Aorta (tissue), 5 donors: ENCODE data around the gene TBX15. TPM values are rescaled to one million over a fixed set of nuclear protein-coding genes. Genes with fewer than 3 reads are reported as not detected.

Experiments used
- ATAC-seq: fragments of 200-7000 bp; cut with Tn5 transposase; one replicate; pipeline ENCODE4 v1.9.1; 2022; ENCODE audit warnings: moderate library complexity; ENCODE audit not compliant: low FRiP score
- DNase-seq, 2 donors: peaks; one replicate each; pipeline ENCODE4 v3.0.0-alpha.2; 2020
- H3K27ac ChIP-seq, 2 donors: one replicate each; pipeline ENCODE4 v1.5.1; 2013; ENCODE audit warnings: low read length in 2 of 2, mild to moderate bottlenecking in 2 of 2, moderate library complexity in 2 of 2, control low read depth in 1 of 2, inconsistent platforms in 1 of 2, low read depth in 1 of 2
- H3K27me3 ChIP-seq, 2 donors: one replicate each; pipeline ENCODE4 v1.6.1; 2013; ENCODE audit warnings: control low read depth in 1 of 2, low read length in 1 of 2, mild to moderate bottlenecking in 1 of 2, moderate library complexity in 1 of 2; ENCODE audit not compliant: insufficient read depth in 2 of 2, control insufficient read depth in 1 of 2
- H3K36me3 ChIP-seq, 2 donors: one replicate each; pipeline ENCODE4 v1.6.1; 2013; ENCODE audit warnings: control low read depth in 1 of 2, low read length in 1 of 2, mild to moderate bottlenecking in 1 of 2; ENCODE audit not compliant: insufficient read depth in 2 of 2, control insufficient read depth in 1 of 2
- H3K4me1 ChIP-seq, 2 donors: one replicate each; pipeline ENCODE4 v1.6.1; 2013; ENCODE audit warnings: low read length in 2 of 2, control low read depth in 1 of 2, mild to moderate bottlenecking in 1 of 2, moderate library complexity in 1 of 2; ENCODE audit not compliant: insufficient read depth in 2 of 2, control insufficient read depth in 1 of 2
- H3K4me3 ChIP-seq, 2 donors: one replicate each; pipeline ENCODE4 v1.5.1; 2013; ENCODE audit warnings: low read length in 2 of 2, control low read depth in 1 of 2, mild to moderate bottlenecking in 1 of 2
- H3K9me3 ChIP-seq: one replicate; pipeline ENCODE4 v1.6.1; 2013; ENCODE audit warnings: mild to moderate bottlenecking, low read length; ENCODE audit not compliant: control insufficient read depth
- WGBS, 2 donors: extraction: QIAGEN DNeasy Blood & Tissue Kit; methylation state at CpG; one replicate each; pipeline ENCODE4 v1.1.7; 2013; 5-methylcytosine and 5-hydroxymethylcytosine counted together
- intact Hi-C, 2 donors: fragments of 100-400 bp; cut with DNase I; formaldehyde crosslinking; loops; one replicate each; pipeline versions ENCODE4 v1.14.2 to v1.15.0; 2022
- polyA plus RNA-seq, 2 donors: library from polyadenylated mRNA; stranded (reverse); fragments of 200-250 nt; gene quantifications; one replicate each; pipeline ENCODE4 v1.2.3, GENCODE V29; 2013
- total RNA-seq, 2 donors: library from RNA; stranded (reverse); fragmentation: NEBNext Ultra II Directional; extraction: Animal tissue kit (Norgen Biotek cat#: 25700); gene quantifications; one replicate each; pipeline ENCODE4 v1.2.1, GENCODE V29; 2021
- donor health status: healthy with polysubstance abuse.
- donor health status: Bipolar disorder and iron deficiency.
- donor health status: DM: no; HTN: no; CAD: no.
- donor health status: DM: no; HTN: no; CAD: no.
- donor health status: DM: yes; HTN: yes; CAD: no.

Gene TBX15
- total and polyA plus RNA-seq, 4 donors: 1.6 to 3.1 (median 2.3) TPM

GRCh38 chr1:118987468-118988185 lies 516 bp downstream of the TBX15 start:
- Histone ChIP-seq H3K27me3 (peaks cover 0 to 6% of the 10 kb centered on the region in 2 donors), H3K27ac (no peak overlapping the region), H3K36me3 (no peaks in the 10 kb centered on the region), H3K9me3 (no peaks in the 10 kb centered on the region), H3K4me3 (peak overlapping the region; percentile 39 to 40), H3K4me1 (no peaks in the 10 kb centered on the region)
- intact Hi-C loops: no loop called here
- WGBS, 2 donors: 1 to 2% methylated on average over 62 to 65 of the region's 65 CpGs
- DNase-seq (no peak), ATAC-seq (peak; percentile 69)

GRCh38 chr1:118986555-118987467 lies 1.3 kb downstream of the TBX15 start:
- intact Hi-C loops: no loop called here
- H3K4me1 ChIP-seq: no peaks in the 10 kb centered on the region
- peak overlapping the region; percentile 39 to 40 for H3K4me3 ChIP-seq
- WGBS, 2 donors: 12 to 17% methylated on average over 42 of the region's 42 CpGs
- peaks cover 0 to 6% of the 10 kb centered on the region in 2 donors for H3K27me3 ChIP-seq
- H3K27ac ChIP-seq: no peak overlapping the region
- ATAC-seq (no peak), DNase-seq (no peak)
- H3K9me3 ChIP-seq: no peaks in the 10 kb centered on the region
- H3K36me3 ChIP-seq: no peaks in the 10 kb centered on the region

GRCh38 chr1:118985640-118986554 lies 2.2 kb downstream of the TBX15 start:
- 24 to 31% methylated on average over 34 of the region's 34 CpGs for WGBS, 2 donors
- Histone ChIP-seq H3K27me3 (peaks cover 0 to 6% of the 10 kb centered on the region in 2 donors), H3K4me1 (no peaks in the 10 kb centered on the region), H3K36me3 (no peaks in the 10 kb centered on the region), H3K9me3 (no peaks in the 10 kb centered on the region), H3K27ac (no peak overlapping the region), H3K4me3 (no peak overlapping the region)
- ATAC-seq (no peak), DNase-seq (no peak)
- intact Hi-C loops: no loop called here

- peaks cover 0 to 6% of the 10 kb centered on the region in 2 donors for H3K27me3 ChIP-seq
- H3K4me1 ChIP-seq: no peaks in the 10 kb centered on the region
- no peaks in the 10 kb centered on the region for H3K9me3 ChIP-seq
- no peak overlapping the region for H3K4me3 ChIP-seq
- H3K27ac ChIP-seq: no peak overlapping the region
- intact Hi-C loops: no loop called here
- ATAC-seq (no peak), DNase-seq (no peak)
- H3K36me3 ChIP-seq: no peaks in the 10 kb centered on the region
- 43 to 46% methylated on average over 48 of the region's 48 CpGs for WGBS, 2 donors
These were observed 3.2 kb downstream of the TBX15 start for GRCh38 chr1:118984722-118985639.

GRCh38 chr1:118984086-118984721 lies 3.9 kb downstream of the TBX15 start:
- Histone ChIP-seq H3K36me3 (no peaks in the 10 kb centered on the region), H3K9me3 (no peaks in the 10 kb centered on the region), H3K4me1 (no peaks in the 10 kb centered on the region), H3K27me3 (peaks cover 0 to 4% of the 10 kb centered on the region in 2 donors), H3K4me3 (no peak overlapping the region), H3K27ac (no peak overlapping the region)
- intact Hi-C loops: no loop called here
- DNase-seq: no peak
- ATAC-seq: no peak
- WGBS, 2 donors: 18 to 23% methylated on average over 43 of the region's 43 CpGs

- peaks cover 0 to 4% of the 10 kb centered on the region in 2 donors for H3K27me3 ChIP-seq
- DNase-seq (no peak), ATAC-seq (no peak)
- H3K36me3 ChIP-seq: no peaks in the 10 kb centered on the region
- no peaks in the 10 kb centered on the region for H3K4me1 ChIP-seq
- 59 to 61% methylated on average over 22 of the region's 22 CpGs for WGBS, 2 donors
- intact Hi-C loops: no loop called here
- H3K9me3 ChIP-seq: no peaks in the 10 kb centered on the region
- no peak overlapping the region for H3K4me3 ChIP-seq
- H3K27ac ChIP-seq: no peak overlapping the region
These were observed 4.5 kb downstream of the TBX15 start for GRCh38 chr1:118983558-118984041.

GRCh38 chr1:118982821-118983557 lies 5.2 kb downstream of the TBX15 start:
- Histone ChIP-seq H3K9me3 (no peaks in the 10 kb centered on the region), H3K4me1 (no peaks in the 10 kb centered on the region), H3K36me3 (no peaks in the 10 kb centered on the region), H3K4me3 (no peak overlapping the region), H3K27ac (no peak overlapping the region), H3K27me3 (peaks cover 0 to 4% of the 10 kb centered on the region in 2 donors)
- no peak for DNase-seq
- 42 to 50% methylated on average over 26 of the region's 26 CpGs for WGBS, 2 donors
- no peak for ATAC-seq
- intact Hi-C loops: no loop called here
